ENCODE results near the gene E2F4. TPM values are rescaled to one million over a fixed set of nuclear protein-coding genes. Genes with fewer than 3 reads are reported as not detected.

Gene E2F4
- total RNA-seq, 2 donors from 2014 or later: 64.6 to 75.1 TPM

- Mint-ChIP-seq H3K27ac (no peak overlapping the region), H3K4me1 (peaks cover 3% of the 10 kb centered on the region), H3K27me3 (no peaks in the 10 kb centered on the region), H3K36me3 (ENCODE audit: low read depth) (no peaks in the 10 kb centered on the region), H3K4me3 (no peak overlapping the region)
- H3K9me3 ChIP-seq (ENCODE audit: control insufficient read depth, low read length, poor library complexity, severe bottlenecking): no peaks in the 10 kb centered on the region
- no peak for ATAC-seq
- DNase-seq: no peak
These were observed 14.9 kb downstream of the E2F4 start for GRCh38 chr16:67206838-67207248.

DNA sequence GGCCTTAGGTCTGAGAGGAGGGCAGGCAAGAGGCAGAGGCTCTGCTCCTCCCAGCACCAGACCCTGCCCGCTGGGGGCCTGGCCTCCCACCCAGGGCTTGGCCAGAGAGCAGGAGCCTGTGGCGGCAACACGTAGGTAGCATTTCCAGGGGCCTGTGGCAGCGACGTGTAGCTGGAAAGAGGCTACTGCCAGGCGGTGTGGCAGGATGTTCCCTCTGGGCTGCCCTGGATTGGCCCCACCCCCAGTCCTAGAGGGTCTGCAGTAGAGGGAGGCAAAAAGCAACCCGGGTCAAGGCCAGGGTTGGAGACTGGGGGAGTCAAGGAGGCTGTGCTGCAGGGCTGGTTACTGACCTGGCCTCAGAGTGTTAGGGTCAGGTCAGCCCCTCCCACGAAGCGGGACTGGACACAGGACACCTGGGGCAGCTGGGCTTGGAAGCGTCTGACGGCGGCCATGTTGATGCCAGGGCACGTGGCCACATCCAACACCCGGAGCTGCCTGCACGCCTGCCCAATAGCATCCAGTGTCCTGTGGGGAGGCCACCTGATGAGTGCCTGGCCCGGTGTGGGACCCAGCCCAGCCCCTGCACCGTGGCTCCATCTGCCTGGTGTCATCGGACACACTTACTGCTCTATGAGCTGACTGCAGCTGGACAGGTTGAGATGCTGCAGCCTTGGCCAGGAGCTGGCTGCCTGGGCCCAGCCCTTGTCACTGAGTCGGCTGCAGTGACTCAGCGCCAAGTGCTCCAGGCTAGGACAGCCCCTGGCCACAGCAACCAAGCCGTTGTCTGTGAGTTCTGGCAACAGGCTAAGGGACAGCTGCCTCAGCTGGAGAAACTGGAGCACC is 15.5 kb downstream of the E2F4 start:
- Mint-ChIP-seq H3K4me1 (peaks cover 3% of the 10 kb centered on the region), H3K27me3 (no peaks in the 10 kb centered on the region), H3K4me3 (no peak overlapping the region), H3K36me3 (ENCODE audit: low read depth) (no peaks in the 10 kb centered on the region), H3K27ac (no peak overlapping the region)
- DNase-seq (no peak), ATAC-seq (no peak)
- no peaks in the 10 kb centered on the region for H3K9me3 ChIP-seq (ENCODE audit: control insufficient read depth, low read length, poor library complexity, severe bottlenecking)

DNA sequence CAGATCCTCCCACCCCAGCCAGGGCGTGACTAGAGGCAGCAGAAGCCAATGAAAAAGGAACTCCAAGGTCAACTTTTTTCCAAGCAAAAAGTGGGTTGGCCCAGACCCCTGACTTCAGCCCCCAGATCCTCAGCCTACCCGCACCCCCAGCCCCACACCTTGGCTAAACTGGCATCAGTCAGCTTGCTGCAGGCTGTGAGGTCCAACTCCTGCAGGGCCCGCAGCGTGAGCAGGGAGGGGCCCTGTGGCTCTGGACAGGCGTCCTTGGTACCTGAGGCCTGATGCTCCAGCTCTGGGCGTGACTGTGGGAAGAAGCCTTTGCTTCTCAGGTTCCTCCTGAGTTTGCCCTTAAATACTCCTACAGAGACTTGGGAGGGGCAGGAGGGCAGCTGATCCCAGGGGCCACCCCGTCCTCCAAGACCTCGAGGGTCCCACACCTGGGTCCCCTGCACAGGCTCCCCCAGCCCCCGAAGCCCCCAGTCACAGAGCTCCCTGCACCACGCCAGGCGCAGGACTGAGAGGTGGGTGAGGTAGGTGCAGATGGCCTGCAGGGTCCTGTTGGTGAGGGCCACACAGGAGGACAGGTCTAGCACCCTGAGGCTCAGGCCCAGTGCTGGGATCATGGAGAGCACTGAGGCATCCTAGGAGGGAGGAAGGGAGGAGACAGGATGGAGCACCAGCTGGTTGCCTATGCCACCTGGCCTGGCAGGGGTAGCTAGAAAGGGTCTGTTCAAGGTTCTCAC is 16.4 kb downstream of the E2F4 start:
- no peaks in the 10 kb centered on the region for H3K9me3 ChIP-seq (ENCODE audit: control insufficient read depth, low read length, poor library complexity, severe bottlenecking)
- Mint-ChIP-seq H3K27ac (no peak overlapping the region), H3K4me1 (peaks cover 3% of the 10 kb centered on the region), H3K27me3 (no peaks in the 10 kb centered on the region), H3K4me3 (no peak overlapping the region), H3K36me3 (ENCODE audit: low read depth) (no peaks in the 10 kb centered on the region)
- ATAC-seq (no peak), DNase-seq (no peak)

DNA sequence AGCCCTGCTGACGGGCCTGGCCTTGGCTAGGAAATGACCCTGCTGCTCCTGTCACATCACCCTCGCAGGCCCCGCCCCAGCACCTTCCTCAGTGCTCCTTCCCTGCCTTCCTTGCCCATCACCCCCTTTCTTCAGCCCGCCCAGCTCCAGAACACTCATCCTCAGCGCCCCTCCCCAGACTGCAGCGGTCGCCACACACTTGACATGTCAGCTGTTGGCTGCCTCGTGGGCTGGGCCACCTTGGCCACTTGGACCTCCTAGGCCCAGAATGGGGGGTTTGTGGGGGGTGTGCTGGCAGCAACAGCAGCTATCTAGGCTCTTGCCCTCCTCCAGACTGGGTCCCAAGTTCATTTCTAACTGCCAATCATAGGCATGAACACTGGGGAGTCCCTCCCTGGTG is 17.6 kb downstream of the E2F4 start:
- no peak for DNase-seq

GRCh38 chr16:67210069-67210937 is 18.3 kb downstream of the E2F4 start:
- Mint-ChIP-seq H3K4me3 (no peak overlapping the region), H3K27ac (no peak overlapping the region), H3K36me3 (ENCODE audit: low read depth) (no peaks in the 10 kb centered on the region), H3K27me3 (no peaks in the 10 kb centered on the region), H3K4me1 (peaks cover 3% of the 10 kb centered on the region)
- DNase-seq (no peak), ATAC-seq (no peak)
- no peaks in the 10 kb centered on the region for H3K9me3 ChIP-seq (ENCODE audit: control insufficient read depth, low read length, poor library complexity, severe bottlenecking)

More for the DNA sequence above, 17.6 kb downstream of the E2F4 start:
- H3K9me3 ChIP-seq (ENCODE audit: control insufficient read depth, low read length, poor library complexity, severe bottlenecking): no peaks in the 10 kb centered on the region
- Mint-ChIP-seq H3K27ac (no peak overlapping the region), H3K27me3 (no peaks in the 10 kb centered on the region), H3K36me3 (ENCODE audit: low read depth) (no peaks in the 10 kb centered on the region), H3K4me3 (no peak overlapping the region), H3K4me1 (peaks cover 3% of the 10 kb centered on the region)
- ATAC-seq: no peak

DNA sequence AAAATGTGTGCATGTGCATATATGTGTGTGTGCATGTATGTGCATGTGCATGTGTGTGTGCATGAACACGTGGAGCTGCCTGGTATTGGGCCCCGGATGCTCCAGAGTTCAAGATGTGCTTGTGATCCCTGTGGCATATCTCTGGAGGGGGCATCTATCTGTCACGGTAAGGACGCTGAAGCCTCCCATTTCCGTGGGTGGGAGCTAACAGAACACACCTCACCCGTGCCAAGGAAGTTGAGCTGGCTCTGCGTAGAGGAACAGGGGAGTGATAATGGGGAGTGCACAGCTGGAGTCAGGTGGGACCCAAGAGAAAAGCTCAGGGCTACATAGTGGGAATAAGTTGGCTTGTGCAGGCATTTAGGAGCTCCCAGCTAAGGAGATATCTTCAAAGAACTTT is 19.7 kb downstream of the E2F4 start:
- H3K9me3 ChIP-seq (ENCODE audit: control insufficient read depth, low read length, poor library complexity, severe bottlenecking): no peaks in the 10 kb centered on the region
- DNase-seq: no peak
- Mint-ChIP-seq H3K4me1 (peaks cover 11% of the 10 kb centered on the region), H3K27ac (no peak overlapping the region), H3K4me3 (no peak overlapping the region), H3K36me3 (ENCODE audit: low read depth) (no peaks in the 10 kb centered on the region), H3K27me3 (no peaks in the 10 kb centered on the region)
- ATAC-seq: no peak

- no peaks in the 10 kb centered on the region for H3K9me3 ChIP-seq (ENCODE audit: control insufficient read depth, low read length, poor library complexity, severe bottlenecking)
- Mint-ChIP-seq H3K36me3 (ENCODE audit: low read depth) (peaks cover 3% of the 10 kb centered on the region), H3K4me1 (peaks cover 17% of the 10 kb centered on the region), H3K4me3 (no peak overlapping the region), H3K27ac (no peak overlapping the region), H3K27me3 (no peaks in the 10 kb centered on the region)
- ATAC-seq (no peak), DNase-seq (no peak)
These were observed 20.8 kb downstream of the E2F4 start for GRCh38 chr16:67212766-67213165.

GRCh38 chr16:67213197-67214019 is 21.5 kb downstream of the E2F4 start:
- Mint-ChIP-seq H3K27ac (no peak overlapping the region), H3K36me3 (ENCODE audit: low read depth) (peaks cover 3% of the 10 kb centered on the region), H3K4me3 (no peak overlapping the region), H3K27me3 (no peaks in the 10 kb centered on the region), H3K4me1 (peaks cover 17% of the 10 kb centered on the region)
- DNase-seq (no peak), ATAC-seq (no peak)
- no peaks in the 10 kb centered on the region for H3K9me3 ChIP-seq (ENCODE audit: control insufficient read depth, low read length, poor library complexity, severe bottlenecking)

GRCh38 chr16:67215706-67216105 is 23.8 kb downstream of the E2F4 start:
- H3K27ac Mint-ChIP-seq: no peak overlapping the region
- ATAC-seq: no peak
- H3K4me3 Mint-ChIP-seq: no peak overlapping the region
- peaks cover 15% of the 10 kb centered on the region for H3K4me1 Mint-ChIP-seq
- peaks cover 5% of the 10 kb centered on the region for H3K36me3 Mint-ChIP-seq (ENCODE audit: low read depth)
- H3K9me3 ChIP-seq (ENCODE audit: control insufficient read depth, low read length, poor library complexity, severe bottlenecking): no peaks in the 10 kb centered on the region
- no peak for DNase-seq
- no peaks in the 10 kb centered on the region for H3K27me3 Mint-ChIP-seq

- Mint-ChIP-seq H3K27ac (peak overlapping the region; percentile 56), H3K4me3 (no peak overlapping the region), H3K4me1 (peaks cover 17% of the 10 kb centered on the region), H3K36me3 (ENCODE audit: low read depth) (peaks cover 5% of the 10 kb centered on the region), H3K27me3 (no peaks in the 10 kb centered on the region)
- DNase-seq: no peak
- no peaks in the 10 kb centered on the region for H3K9me3 ChIP-seq (ENCODE audit: control insufficient read depth, low read length, poor library complexity, severe bottlenecking)
- ATAC-seq: no peak
These were observed 24.9 kb downstream of the E2F4 start for GRCh38 chr16:67216612-67217490.

GRCh38 chr16:67223992-67224391 is 32.0 kb downstream of the E2F4 start:
- ATAC-seq (no peak), DNase-seq (no peak)
- Mint-ChIP-seq H3K27ac (peak overlapping the region; percentile 87), H3K4me3 (peak overlapping the region; percentile 43), H3K36me3 (ENCODE audit: low read depth) (peaks cover 5% of the 10 kb centered on the region), H3K27me3 (no peaks in the 10 kb centered on the region), H3K4me1 (peaks cover 50% of the 10 kb centered on the region)
- no peaks in the 10 kb centered on the region for H3K9me3 ChIP-seq (ENCODE audit: control insufficient read depth, low read length, poor library complexity, severe bottlenecking)
